HepG2 (cell line): Measurements from ENCODE around the gene PAM16. TPM values are rescaled to one million over a fixed set of nuclear protein-coding genes. Genes with fewer than 3 reads are reported as not detected.

Source experiments
- ATAC-seq: fragments of 200-7000 bp; cut with Tn5 transposase; 3 replicates; pipeline ENCODE4 v1.9.1; 2020; ENCODE audit warnings: mild to moderate bottlenecking, moderate library complexity
- BruUV-seq: library from RNA; stranded (reverse); fragments of 400-500 nt; replicated peaks from 2 replicates; lab custom pipeline; 2021; lab: Mats Ljungman, UMichigan
- CTCF ChIA-PET: fragments of 300-600 bp; formaldehyde crosslinking; extraction: SDS; loops from one replicate; lab custom pipeline; 2021; ENCODE audit warnings: low total read pairs, inconsistent platforms, low intra/inter-chr PET ratio; lab: Yijun Ruan, JAX
- POLR2A ChIA-PET: fragments of 350-600 bp; sonication (Branson Sonifier 250); formaldehyde crosslinking; loops from one replicate; lab custom pipeline; 2020; ENCODE audit warnings: antibody characterized with exemption, inconsistent platforms; lab: Yijun Ruan, JAX
- DNase-seq: peaks from one replicate; pipeline ENCODE4 v3.0.0-alpha.2; 2015; ENCODE audit warnings: low spot score
- FAIRE-seq: peaks from 3 replicates; lab custom pipeline; 2011; peaks lifted over from hg19 to GRCh38; lab: Jason Lieb, UNC
- H2AFZ ChIP-seq: one replicate; pipeline ENCODE4 v1.6.1; 2011; ENCODE audit warnings: low read length, inconsistent platforms
- H3K27ac ChIP-seq: fragments of 300-600 bp; 3 replicates; pipeline ENCODE4 v1.8.0; 2011; ENCODE audit warnings: mixed run types, mild to moderate bottlenecking, mixed read lengths, low read length, inconsistent platforms; ENCODE audit not compliant: insufficient read depth; ENCODE audit errors: extremely low read length
- H3K27me3 ChIP-seq, 2 experiments: fragments of 200-600 bp in 1 of 2; 2 replicates in 1 of 2; 3 replicates in 1 of 2; pipeline versions ENCODE4 v1.6.0 to v1.8.0; 2011; ENCODE audit warnings: low read length in 2 of 2, mild to moderate bottlenecking in 2 of 2, moderate library complexity in 2 of 2, inconsistent platforms in 1 of 2; ENCODE audit not compliant: insufficient read depth in 2 of 2, control insufficient read depth in 1 of 2
- H3K36me3 ChIP-seq, 2 experiments: fragments of 200-600 bp in 1 of 2; replicated peaks in 1 of 2; 2 replicates in 1 of 2; 3 replicates in 1 of 2; pipeline versions ENCODE4 v1.5.1 to v1.8.0; 2011; ENCODE audit warnings: low read length in 2 of 2, inconsistent platforms in 1 of 2; ENCODE audit not compliant: insufficient read depth in 2 of 2, control insufficient read depth in 1 of 2
- H3K4me1 ChIP-seq: 2 replicates; pipeline ENCODE4 v1.5.1; 2012; ENCODE audit warnings: low read length, inconsistent platforms; ENCODE audit not compliant: insufficient read depth
- H3K4me2 ChIP-seq: 2 replicates; pipeline ENCODE4 v1.6.0; 2011; ENCODE audit warnings: low read depth, low read length, inconsistent platforms
- H3K4me3 ChIP-seq, 3 experiments: fragments of 200-600 bp in 1 of 3; sonication (generic), shearing (Covaris generic) in 1 of 3; replicated peaks in 1 of 3; 2 replicates each; pipeline ENCODE4 v1.5.1; 2011 to 2016; ENCODE audit warnings: low read length in 3 of 3, inconsistent platforms in 2 of 3, low read depth in 2 of 3, mild to moderate bottlenecking in 2 of 3, control low read depth in 1 of 3, mixed read lengths in 1 of 3; ENCODE audit not compliant: insufficient read depth in 1 of 3
- H3K79me2 ChIP-seq: one replicate; pipeline ENCODE4 v1.6.1; 2011; ENCODE audit warnings: low read length, inconsistent platforms; ENCODE audit not compliant: insufficient read depth
- H3K9ac ChIP-seq: 2 replicates; pipeline ENCODE4 v1.6.0; 2011; ENCODE audit warnings: mild to moderate bottlenecking, low read depth, low read length, inconsistent platforms; ENCODE audit not compliant: insufficient read depth
- H3K9me3 ChIP-seq: 2 replicates; pipeline ENCODE4 v1.5.1; 2012; ENCODE audit warnings: mild to moderate bottlenecking, low read length
- H4K20me1 ChIP-seq: 2 replicates; pipeline ENCODE4 v1.6.0; 2011; ENCODE audit warnings: inconsistent platforms, mild to moderate bottlenecking, low read length, moderate library complexity; ENCODE audit not compliant: insufficient read depth
- CENPX ChIP-seq: sonication (generic); formaldehyde crosslinking; IDR thresholded peaks from 2 replicates; pipeline ENCODE4 v1.9.0; 2021; ENCODE audit warnings: mild to moderate bottlenecking, missing genetic modification reagents, moderate library complexity
- ESRRA ChIP-seq: sonication (generic); formaldehyde crosslinking; IDR thresholded peaks from 2 replicates; pipeline ENCODE4 v1.5.1; 2020; ENCODE audit warnings: mild to moderate bottlenecking, low read depth, missing genetic modification reagents
- ETV5 ChIP-seq: IDR thresholded peaks from 2 replicates; pipeline ENCODE4 v1.6.1; 2018; ENCODE audit warnings: missing biosample characterization, missing genetic modification reagents, inconsistent platforms, borderline replicate concordance
- GPN1 ChIP-seq: sonication (generic); formaldehyde crosslinking; IDR thresholded peaks from 2 replicates; pipeline ENCODE4 v1.5.1; 2020; ENCODE audit warnings: missing genetic modification reagents, borderline replicate concordance
- HMG20A ChIP-seq: IDR thresholded peaks from 2 replicates; pipeline ENCODE4 v1.6.1; 2016; ENCODE audit warnings: borderline replicate concordance
- IKZF1 ChIP-seq: fragments of 450-650 bp; IDR thresholded peaks from 2 replicates; pipeline ENCODE4 v1.7.1; 2016
- PHF5A ChIP-seq: IDR thresholded peaks from one replicate; pipeline ENCODE4 v1.6.1; 2018; ENCODE audit warnings: low read depth, missing genetic modification reagents; ENCODE audit not compliant: unreplicated experiment
- ZBTB42 ChIP-seq: sonication (generic); formaldehyde crosslinking; IDR thresholded peaks from 2 replicates; pipeline ENCODE4 v1.5.0; 2020; ENCODE audit warnings: mild to moderate bottlenecking, missing genetic modification reagents
- ZNF235 ChIP-seq: sonication (generic); formaldehyde crosslinking; IDR thresholded peaks from 2 replicates; pipeline ENCODE4 v1.8.1; 2023; ENCODE audit warnings: mild to moderate bottlenecking, missing genetic modification reagents, borderline replicate concordance
- ZNF567 ChIP-seq: sonication (generic); formaldehyde crosslinking; IDR thresholded peaks from 2 replicates; pipeline ENCODE4 v1.8.1; 2023; ENCODE audit warnings: mild to moderate bottlenecking, missing genetic modification reagents, borderline replicate concordance
- WGBS: methylation state at CpG from one replicate; pipeline ENCODE4 v1.1.6; 2017; ENCODE audit warnings: low lambda C conversion rate; 5-methylcytosine and 5-hydroxymethylcytosine counted together
- in situ Hi-C: cut with HindIII; loops from 2 replicates; pipeline ENCODE4 v1.10.0; 2017; ENCODE audit warnings: low pct_unique_long_range_greater_than_20kb; ENCODE audit not compliant: extremely low pct_ligation_motif_present
- intact Hi-C: fragments of 100-400 bp; cut with micrococcal nuclease; formaldehyde crosslinking; loops from one replicate; pipeline ENCODE4 v1.10.0; 2022; ENCODE audit not compliant: unreplicated experiment
- polyA plus RNA-seq, 8 experiments: library from polyadenylated mRNA; depleted of rRNA in 3 of 8; stranded (reverse) in 7 of 8; unstranded in 1 of 8; fragments of >200 nt; fragmentation: Illumina TruSeq in 4 of 8; extraction: Trizol in 4 of 8; gene quantifications; 2 replicates each; pipeline versions ENCODE4 v1.2.1 to v1.2.3, GENCODE V29; 2011 to 2016; ENCODE audit warnings: low read depth in 4 of 8, missing spikeins in 1 of 8, mixed read lengths in 1 of 8; ENCODE audit not compliant: insufficient read depth in 1 of 8
- total RNA-seq, 5 experiments: library from RNA; depleted of rRNA; stranded (reverse); fragments of >200 nt; fragmentation: Illumina TruSeq; extraction: Trizol; gene quantifications; 2 replicates each; pipeline ENCODE4 v1.2.3, GENCODE V29; 2016; ENCODE audit warnings: low read depth in 1 of 5

The PAM16 gene
- total and polyA plus RNA-seq, 2 of the 13 experiments (the other 11 are each of a cell fraction or from before 2014, with no cell fraction given): 51.5 to 51.8 TPM

DNA sequence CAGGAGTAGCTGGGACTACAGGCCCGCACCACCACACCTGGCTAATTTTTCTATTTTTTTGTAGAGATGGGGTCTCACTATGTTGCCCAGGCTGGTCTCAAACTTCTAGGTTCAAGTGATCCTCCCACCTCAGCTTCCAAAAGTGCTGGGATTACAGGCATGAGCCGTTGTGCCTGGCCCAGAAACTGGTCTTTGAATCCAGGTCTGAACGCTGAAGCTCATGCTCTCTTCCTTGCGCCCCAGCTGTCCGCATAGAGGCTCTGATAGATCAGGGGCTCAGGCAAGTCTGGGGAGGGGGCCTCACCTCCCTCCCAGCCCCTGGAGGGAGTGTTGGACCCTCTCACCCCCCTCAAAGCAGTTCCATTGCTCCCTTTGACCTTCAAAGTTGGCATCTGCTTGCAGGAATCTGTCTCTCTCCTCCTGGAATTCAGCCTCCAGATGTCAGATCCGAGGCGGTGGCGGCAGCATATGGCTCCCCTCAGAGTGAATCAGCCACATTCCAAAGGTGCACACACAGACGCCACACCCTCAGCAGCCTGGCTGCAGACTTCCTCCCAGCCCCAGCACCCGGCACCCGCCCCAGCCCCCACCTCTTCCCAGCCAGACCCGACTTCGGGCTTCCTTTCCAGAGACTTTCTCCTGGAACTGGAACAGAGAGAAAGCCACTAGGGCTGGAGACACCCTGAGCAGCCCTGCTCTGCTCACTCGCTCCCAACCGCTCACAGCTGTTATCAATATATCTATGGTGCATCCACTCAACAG lies 52.2 kb downstream of the PAM16 start (continued):
- no peak for TF ChIP-seq ESRRA (CRISPR knock-in tag)
- no peak for TF ChIP-seq PHF5A (CRISPR knock-in tag)
- no peak for TF ChIP-seq CENPX (CRISPR knock-in tag)
- no peak for TF ChIP-seq GPN1
- TF ChIP-seq ETV5: no peak
- no peak for TF ChIP-seq ZNF235 (CRISPR knock-in tag)
- no peak for TF ChIP-seq IKZF1
- TF ChIP-seq ZNF567: no peak

DNA sequence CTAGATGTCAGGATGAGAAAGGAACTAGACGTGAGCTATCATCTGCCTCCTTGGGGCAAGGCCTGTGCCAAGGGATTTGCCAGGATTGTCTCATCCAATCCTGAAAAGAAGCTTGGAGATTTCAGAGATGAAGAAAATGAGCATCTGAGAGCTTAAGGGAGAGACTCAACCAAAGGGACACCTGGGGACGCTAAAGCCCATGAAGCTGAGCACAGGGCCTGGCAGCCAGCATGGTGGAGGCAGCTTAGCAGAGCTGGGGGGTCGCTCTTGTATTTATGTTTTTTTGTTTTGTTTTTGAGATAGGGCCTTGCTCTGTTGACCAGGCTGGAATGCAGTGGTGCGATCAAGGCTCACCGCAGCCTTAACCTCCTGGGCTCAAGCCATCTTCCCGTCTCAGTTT lies 53.6 kb downstream of the PAM16 start:
- DNase-seq: no peak
- Histone ChIP-seq H3K9me3 (no peaks in the 10 kb centered on the region), H3K79me2 (no peaks in the 10 kb centered on the region), H3K36me3 (no peaks in the 10 kb centered on the region), H3K27me3 (peaks cover 5 to 27% of the 10 kb centered on the region in 2 experiments; a peak in 3 of 5 replicates), H3K4me3 (no peak overlapping the region), H2AFZ (no peak overlapping the region), H3K4me2 (no peak overlapping the region), H3K27ac (no peak overlapping the region), H3K4me1 (peaks cover 27% of the 10 kb centered on the region), H3K9ac (no peak overlapping the region), H4K20me1 (no peaks in the 10 kb centered on the region)
- ChIA-PET POLR2A (interaction anchor here (1.4 kb wide), 2 partner anchors 10 to 12 kb away, joined by 3 to 4 read pairs; no protein-coding TSS in a partner anchor), CTCF (no interaction called here)
- FAIRE-seq: no peak
- no TSS peak for BruUV-seq
- 65% methylated on average over 6 of the region's 6 CpGs for WGBS
- no peak for TF ChIP-seq ZBTB42 (CRISPR knock-in tag)
- TF ChIP-seq HMG20A (CRISPR knock-in tag): no peak
- no peak for ATAC-seq
- in situ Hi-C loops: no loop called here
- intact Hi-C loops: no loop called here
